ENCODE results near the gene ATP9A. TPM values are rescaled to one million over a fixed set of nuclear protein-coding genes. Genes with fewer than 3 reads are reported as not detected.

Gene ATP9A
- total RNA-seq, 4 donors from 2014 or later = 17.6 to 28.2 (median 19.5) TPM

GRCh38 chr20:51581571-51581970 is 186.6 kb downstream of the ATP9A start:
- H3K27me3 ChIP-seq = no peaks in the 10 kb centered on the region
- TF ChIP-seq CTCF (IDR thresholded peaks at IDR 0.05) (no peak), POLR2A (IDR thresholded peaks at IDR 0.05) (no peak)
- intact Hi-C loops (cut with DNase I) = no loop called here
- no peaks in the 10 kb centered on the region for H3K36me3 ChIP-seq
- H3K9me3 ChIP-seq = no peaks in the 10 kb centered on the region
- H3K4me3 ChIP-seq = no peak overlapping the region
- H3K4me1 ChIP-seq = peaks cover 0 to 5% (median 3%) of the 10 kb centered on the region in 3 donors
- H3K27ac ChIP-seq = no peak overlapping the region
- no peak for DNase-seq

- WGBS, 2 donors = 60 to 80% methylated on average over 2 to 3 of the region's 8 CpGs
- no peak for DNase-seq
These were observed 189.1 kb downstream of the ATP9A start for GRCh38 chr20:51579137-51579536.

GRCh38 chr20:51578145-51578459 is 190.1 kb downstream of the ATP9A start:
- intact Hi-C loops (cut with DNase I) = no loop called here
- Histone ChIP-seq H3K36me3 (no peaks in the 10 kb centered on the region), H3K9me3 (peaks cover 0 to 5% (median 0%) of the 10 kb centered on the region in 3 donors), H3K27me3 (no peaks in the 10 kb centered on the region), H3K4me3 (no peak overlapping the region), H3K4me1 (peaks cover 5 to 13% (median 8%) of the 10 kb centered on the region in 3 donors), H3K27ac (no peak overlapping the region)
- DNase-seq = no peak
- 83 to 92% methylated on average over 1 to 2 of the region's 2 CpGs for WGBS, 2 donors
- no peak for TF ChIP-seq CTCF (IDR thresholded peaks at IDR 0.05)
- TF ChIP-seq POLR2A (IDR thresholded peaks at IDR 0.05) = no peak

More at GRCh38 chr20:51579137-51579536, 189.1 kb downstream of the ATP9A start:
- intact Hi-C loops (cut with DNase I) = no loop called here
- Histone ChIP-seq H3K4me1 (peaks cover 0 to 3% (median 0%) of the 10 kb centered on the region in 3 donors), H3K27ac (no peak overlapping the region), H3K36me3 (no peaks in the 10 kb centered on the region), H3K27me3 (no peaks in the 10 kb centered on the region), H3K4me3 (no peak overlapping the region), H3K9me3 (peaks cover 0 to 5% (median 0%) of the 10 kb centered on the region in 3 donors)
- TF ChIP-seq POLR2A (IDR thresholded peaks at IDR 0.05) (no peak), CTCF (IDR thresholded peaks at IDR 0.05) (no peak)

- 78 to 88% methylated on average over 6 to 7 of the region's 11 CpGs for WGBS, 2 donors
- Histone ChIP-seq H3K27ac (no peak overlapping the region), H3K36me3 (no peaks in the 10 kb centered on the region), H3K4me1 (peaks cover 5 to 15% (median 8%) of the 10 kb centered on the region in 3 donors), H3K4me3 (no peak overlapping the region), H3K9me3 (peaks cover 0 to 5% (median 0%) of the 10 kb centered on the region in 3 donors), H3K27me3 (no peaks in the 10 kb centered on the region)
- DNase-seq = no peak
- intact Hi-C loops (cut with DNase I) = no loop called here
- no peak for TF ChIP-seq POLR2A (IDR thresholded peaks at IDR 0.05)
- TF ChIP-seq CTCF (IDR thresholded peaks at IDR 0.05) = no peak
These were observed 190.6 kb downstream of the ATP9A start for GRCh38 chr20:51577432-51578144.

GRCh38 chr20:51575486-51575885 is 192.7 kb downstream of the ATP9A start:
- no peak for DNase-seq
- Histone ChIP-seq H3K4me3 (no peak overlapping the region), H3K4me1 (peaks cover 5 to 22% (median 8%) of the 10 kb centered on the region in 3 donors), H3K9me3 (peaks cover 0 to 5% (median 0%) of the 10 kb centered on the region in 3 donors), H3K27me3 (no peaks in the 10 kb centered on the region), H3K27ac (no peak overlapping the region), H3K36me3 (no peaks in the 10 kb centered on the region)
- 85 to 94% methylated on average over 2 to 3 of the region's 3 CpGs for WGBS, 2 donors
- intact Hi-C loops (cut with DNase I) = no loop called here
- TF ChIP-seq POLR2A (IDR thresholded peaks at IDR 0.05) (no peak), CTCF (IDR thresholded peaks at IDR 0.05) (no peak)
